Thoracic aorta (tissue), 2 donors: Measurements from ENCODE around the gene KLC4. TPM values are rescaled to one million over a fixed set of nuclear protein-coding genes. Genes with fewer than 3 reads are reported as not detected.
"Not testable (repeated sequence)": the region's sequence is repeated elsewhere in the genome, so short reads cannot be mapped to it uniquely, and the experiment has no call there.

ENCODE experiments used
- ATAC-seq: fragments of 150-250 bp; one replicate; pipeline ENCODE4 v1.8.0; 2017; ENCODE audit warnings: low read depth; ENCODE audit not compliant: insufficient number of reproducible peaks, low FRiP score
- DNase-seq: peaks from one replicate; pipeline ENCODE4 v3.0.0-alpha.2; 2020; ENCODE audit warnings: low spot score
- H3K27ac ChIP-seq, 2 donors: fragments of 200-600 bp; sonication (generic); 1 replicate in 1 of 2; 2 replicates in 1 of 2; pipeline ENCODE4 v1.5.1; 2016; ENCODE audit warnings: mild to moderate bottlenecking in 2 of 2, moderate library complexity in 2 of 2
- H3K27me3 ChIP-seq: fragments of 200-600 bp; sonication (generic); replicated peaks from 2 replicates; pipeline ENCODE4 v1.6.0; 2016; ENCODE audit warnings: mild to moderate bottlenecking; ENCODE audit not compliant: insufficient read depth
- H3K36me3 ChIP-seq: fragments of 200-600 bp; sonication (generic); one replicate; pipeline ENCODE4 v1.5.1; 2016
- H3K4me1 ChIP-seq, 2 donors: fragments of 200-600 bp; sonication (generic); 1 replicate in 1 of 2; 2 replicates in 1 of 2; pipeline versions ENCODE4 v1.5.1 to v1.6.0; 2016; ENCODE audit warnings: low read depth in 2 of 2, mild to moderate bottlenecking in 1 of 2; ENCODE audit not compliant: control insufficient read depth in 1 of 2
- H3K4me3 ChIP-seq: fragments of 200-600 bp; sonication (generic); 2 replicates; pipeline ENCODE4 v1.5.1; 2016; ENCODE audit warnings: mild to moderate bottlenecking
- H3K9me3 ChIP-seq: fragments of 200-600 bp; sonication (generic); 2 replicates; pipeline ENCODE4 v1.5.1; 2016
- total RNA-seq, 2 donors: library from RNA; depleted of rRNA; stranded (reverse); fragments of >200 nt; gene quantifications; one replicate each; pipeline versions ENCODE4 v1.1.0 to v1.2.3, GENCODE V29; 2016
- TF ChIP-seq, protein P1 (sequence below): fragments of 200-600 bp; sonication (generic); IDR thresholded peaks from one replicate; pipeline ENCODE4 v1.5.1; 2019; ENCODE audit warnings: antibody characterized with exemption

KLC4 gene
- total RNA-seq, 2 donors from 2014 or later = 22.9 to 33.5 TPM

DNA sequence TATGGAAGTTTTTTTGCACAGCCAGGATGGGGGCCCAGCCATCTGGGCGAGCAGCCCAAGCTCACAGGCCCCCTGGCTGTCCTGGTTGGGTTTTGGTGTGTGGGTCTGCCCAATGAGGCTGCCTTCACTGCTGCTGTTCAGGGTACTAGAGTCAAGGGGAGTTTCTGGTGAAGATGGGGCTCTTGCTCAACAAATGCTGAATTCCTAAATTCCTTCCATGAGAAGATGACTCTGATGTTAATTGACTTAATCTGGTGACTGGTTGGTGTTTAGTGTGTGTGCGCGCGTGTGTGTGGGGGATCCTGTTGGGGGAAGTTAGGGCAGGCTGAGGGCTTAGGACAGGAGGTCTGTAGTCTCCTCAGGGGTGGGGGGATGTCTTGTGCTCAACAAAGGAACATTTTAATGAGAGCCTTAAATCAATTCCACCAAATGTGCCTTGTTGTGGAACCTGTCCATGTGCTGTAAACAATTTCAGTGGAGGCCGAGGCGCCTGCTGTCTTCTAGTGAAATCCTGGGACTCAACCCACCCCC is 18.6 kb downstream of the KLC4 start:
- TF ChIP-seq, protein P1, sequence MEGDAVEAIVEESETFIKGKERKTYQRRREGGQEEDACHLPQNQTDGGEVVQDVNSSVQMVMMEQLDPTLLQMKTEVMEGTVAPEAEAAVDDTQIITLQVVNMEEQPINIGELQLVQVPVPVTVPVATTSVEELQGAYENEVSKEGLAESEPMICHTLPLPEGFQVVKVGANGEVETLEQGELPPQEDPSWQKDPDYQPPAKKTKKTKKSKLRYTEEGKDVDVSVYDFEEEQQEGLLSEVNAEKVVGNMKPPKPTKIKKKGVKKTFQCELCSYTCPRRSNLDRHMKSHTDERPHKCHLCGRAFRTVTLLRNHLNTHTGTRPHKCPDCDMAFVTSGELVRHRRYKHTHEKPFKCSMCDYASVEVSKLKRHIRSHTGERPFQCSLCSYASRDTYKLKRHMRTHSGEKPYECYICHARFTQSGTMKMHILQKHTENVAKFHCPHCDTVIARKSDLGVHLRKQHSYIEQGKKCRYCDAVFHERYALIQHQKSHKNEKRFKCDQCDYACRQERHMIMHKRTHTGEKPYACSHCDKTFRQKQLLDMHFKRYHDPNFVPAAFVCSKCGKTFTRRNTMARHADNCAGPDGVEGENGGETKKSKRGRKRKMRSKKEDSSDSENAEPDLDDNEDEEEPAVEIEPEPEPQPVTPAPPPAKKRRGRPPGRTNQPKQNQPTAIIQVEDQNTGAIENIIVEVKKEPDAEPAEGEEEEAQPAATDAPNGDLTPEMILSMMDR = no peak
- Histone ChIP-seq H3K27me3 (no peaks in the 10 kb centered on the region), H3K27ac (no peak overlapping the region), H3K4me1 (peaks cover 8 to 13% of the 10 kb centered on the region in 2 donors), H3K9me3 (no peaks in the 10 kb centered on the region), H3K36me3 (peaks cover 2% of the 10 kb centered on the region), H3K4me3 (no peak overlapping the region)
- DNase-seq (no peak), ATAC-seq (no peak)

DNA sequence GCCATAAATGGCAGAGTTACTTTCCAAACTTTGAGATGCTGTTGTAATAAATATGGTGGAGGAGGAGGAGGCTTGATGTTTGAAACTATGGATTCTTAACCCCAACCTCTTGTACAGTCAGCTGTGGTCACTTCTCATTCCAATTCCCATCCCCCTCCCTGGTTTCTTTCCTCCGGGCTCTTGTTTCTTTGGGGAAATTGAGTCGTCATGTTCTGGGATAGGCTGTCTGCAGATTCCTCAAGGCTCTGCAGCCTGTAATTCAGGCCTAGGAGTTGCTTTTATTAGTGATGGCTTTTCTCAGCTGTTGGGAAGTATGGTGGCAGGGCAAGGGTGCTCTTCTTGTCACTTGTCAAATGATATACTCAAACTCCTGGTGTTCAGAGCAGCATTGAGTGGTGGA is 19.3 kb downstream of the KLC4 start:
- Histone ChIP-seq H3K4me3 (no peak overlapping the region), H3K27me3 (no peaks in the 10 kb centered on the region), H3K4me1 (peaks cover 8 to 13% of the 10 kb centered on the region in 2 donors), H3K27ac (no peak overlapping the region), H3K36me3 (no peaks in the 10 kb centered on the region), H3K9me3 (no peaks in the 10 kb centered on the region)
- ATAC-seq (no peak), DNase-seq (no peak)
- TF ChIP-seq, protein P1 = no peak

DNA sequence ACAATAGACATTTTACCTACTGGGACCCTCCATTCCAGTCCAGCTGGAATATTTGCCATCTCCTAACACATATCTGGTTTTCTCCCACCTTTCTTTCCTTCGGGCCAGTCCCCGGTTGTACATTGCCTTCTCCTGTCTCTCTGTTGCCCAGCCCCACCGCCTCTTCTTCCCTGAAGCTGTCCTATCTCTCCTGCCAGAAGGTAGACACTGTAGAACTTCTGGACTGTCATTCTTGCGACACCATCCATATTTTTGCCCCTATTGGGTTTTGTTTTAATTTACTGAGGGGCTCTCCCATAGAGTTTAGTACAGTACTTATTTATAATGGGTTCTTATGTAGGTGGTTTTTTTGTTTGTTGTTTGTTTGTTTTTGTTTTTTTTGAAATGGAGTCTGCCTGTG is 21.6 kb downstream of the KLC4 start:
- Histone ChIP-seq H3K9me3 (no peaks in the 10 kb centered on the region), H3K27ac (no peak overlapping the region), H3K4me3 (no peak overlapping the region), H3K4me1 (peaks cover 5 to 9% of the 10 kb centered on the region in 2 donors), H3K36me3 (no peaks in the 10 kb centered on the region), H3K27me3 (no peaks in the 10 kb centered on the region)
- ATAC-seq = no peak
- TF ChIP-seq, protein P1 = no peak
- DNase-seq = no peak

DNA sequence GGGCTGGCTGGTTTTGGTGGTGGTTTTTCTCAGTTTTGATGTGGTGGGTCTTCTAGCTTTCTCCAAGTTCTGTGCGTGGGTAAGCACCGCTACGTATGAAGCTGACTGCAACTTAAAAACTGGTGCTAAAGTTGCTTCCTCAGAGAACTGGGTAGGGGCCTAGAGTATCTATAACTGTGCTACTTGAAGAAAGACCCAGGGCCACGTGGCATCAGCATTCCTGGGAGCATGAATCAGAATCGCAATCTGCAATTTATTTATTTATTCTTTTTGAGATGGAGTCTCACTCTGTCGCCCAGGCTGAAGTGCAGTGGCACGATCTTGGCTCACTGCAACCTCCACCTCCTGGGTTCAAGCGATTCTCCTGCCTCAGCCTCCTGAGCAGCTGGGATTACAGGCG is 22.5 kb downstream of the KLC4 start:
- not testable (repeated sequence) for H3K4me3 ChIP-seq, H3K36me3 ChIP-seq, H3K27ac ChIP-seq, H3K4me1 ChIP-seq, DNase-seq, H3K27me3 ChIP-seq, H3K9me3 ChIP-seq, ATAC-seq

DNA sequence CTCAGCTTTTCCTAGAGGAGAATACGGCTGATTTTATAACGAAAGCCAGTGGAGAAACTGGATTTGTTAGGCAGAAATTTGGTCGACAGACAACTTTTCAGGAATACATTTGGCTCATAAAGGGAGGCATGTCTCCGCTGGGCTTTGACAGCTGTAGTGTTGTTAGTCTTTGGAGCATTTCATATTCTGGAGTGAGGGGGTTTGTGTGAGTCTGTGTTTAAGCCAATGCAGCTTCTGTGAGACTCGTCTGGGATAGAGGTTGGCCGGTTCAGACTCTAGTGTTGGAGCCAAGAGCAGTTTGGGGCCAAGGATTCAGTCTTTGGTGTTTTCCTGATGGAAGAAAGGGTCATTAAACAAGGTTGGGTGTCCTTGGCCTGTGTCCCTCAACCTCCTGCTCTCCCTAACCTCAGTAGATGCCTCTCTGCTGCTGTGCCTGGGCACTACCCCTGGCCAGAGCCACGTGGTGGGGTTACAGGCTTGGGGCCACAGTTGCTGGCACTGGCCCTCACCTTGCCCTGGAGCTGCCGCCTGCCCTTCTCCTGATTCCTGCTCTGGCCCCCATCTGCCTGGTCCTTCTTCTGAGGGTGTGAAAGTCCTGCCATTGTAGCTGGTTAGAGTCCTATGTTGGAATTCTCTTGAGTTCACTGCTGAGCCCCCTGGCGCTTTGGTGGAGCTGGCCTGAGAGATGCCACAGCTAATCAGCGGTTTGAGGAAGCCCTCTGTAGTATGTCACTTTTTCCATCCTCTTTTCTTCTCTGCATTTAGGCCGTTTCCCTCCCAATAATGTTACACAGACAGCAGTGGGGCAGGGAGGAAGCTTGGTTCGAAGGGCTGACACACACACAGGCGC is 23.6 kb downstream of the KLC4 start:
- no peaks in the 10 kb centered on the region for H3K27me3 ChIP-seq
- H3K4me3 ChIP-seq = no peak overlapping the region
- ATAC-seq = no peak
- H3K36me3 ChIP-seq = no peaks in the 10 kb centered on the region
- H3K9me3 ChIP-seq = no peaks in the 10 kb centered on the region
- H3K27ac ChIP-seq = no peak overlapping the region
- TF ChIP-seq, protein P1 = no peak
- no peak for DNase-seq
- H3K4me1 ChIP-seq = no peaks in the 10 kb centered on the region
